Upper lobe of right lung (tissue), 1 donor: ENCODE results near the gene SVEP1. TPM values are rescaled to one million over a fixed set of nuclear protein-coding genes. Genes with fewer than 3 reads are reported as not detected.

Experiments used
- ATAC-seq: fragments of 200-7000 bp; cut with Tn5 transposase; one replicate; pipeline ENCODE4 v1.9.1; 2020; ENCODE audit warnings: mild to moderate bottlenecking, moderate library complexity
- DNase-seq: peaks from one replicate; pipeline ENCODE4 v3.0.0-alpha.2; 2020
- H3K27ac ChIP-seq: fragments of 200-600 bp; one replicate; pipeline ENCODE4 v1.8.0; 2022
- H3K27me3 ChIP-seq: fragments of 200-600 bp; one replicate; pipeline ENCODE4 v1.8.0; 2022; ENCODE audit warnings: mild to moderate bottlenecking
- H3K36me3 ChIP-seq: fragments of 200-600 bp; one replicate; pipeline ENCODE4 v1.8.0; 2022
- H3K4me1 ChIP-seq: fragments of 200-600 bp; one replicate; pipeline ENCODE4 v1.8.0; 2022
- H3K4me3 ChIP-seq: fragments of 200-600 bp; one replicate; pipeline ENCODE4 v1.8.0; 2022; ENCODE audit warnings: mild to moderate bottlenecking
- H3K9me3 ChIP-seq: fragments of 200-600 bp; one replicate; pipeline ENCODE4 v1.8.0; 2022
- intact Hi-C: fragments of 100-400 bp; cut with DNase I; formaldehyde crosslinking; loops from one replicate; pipeline ENCODE4 v1.11.0; 2022
- total RNA-seq: library from RNA; stranded (reverse); fragmentation: NEBNext Ultra II Directional; extraction: Animal tissue kit (Norgen Biotek cat#: 25700); gene quantifications from one replicate; pipeline ENCODE4 v1.2.1, GENCODE V29; 2021
- TF ChIP-seq, protein P1 (sequence below): fragments of 200-600 bp; IDR thresholded peaks from one replicate; pipeline ENCODE4 v1.8.0; 2022; ENCODE audit warnings: antibody characterized with exemption
- donor health status: DM: no; HTN: yes; CAD: no; lungs with severe emphysema.

The SVEP1 gene
- total RNA-seq, 1 donor from 2014 or later = 88.1 TPM

DNA sequence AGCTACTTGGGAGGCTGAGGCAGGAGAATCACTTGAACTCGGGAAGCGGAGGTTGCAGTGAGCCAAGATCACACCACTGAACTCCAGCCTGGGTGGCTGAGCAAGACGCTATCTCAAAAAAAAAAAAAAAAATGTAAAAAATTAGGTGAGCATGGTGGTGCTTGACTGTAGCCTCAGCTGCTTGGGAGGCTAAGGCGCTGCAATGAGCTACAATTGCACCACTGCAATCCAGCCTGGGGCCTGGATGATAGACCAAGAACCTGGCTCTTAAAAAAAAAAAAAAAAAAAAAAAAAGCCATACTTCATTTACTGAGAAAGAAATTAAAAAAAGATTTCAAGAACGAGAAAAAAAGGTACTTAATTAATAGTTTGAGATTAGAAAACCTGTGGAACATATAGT is 62.1 kb downstream of the SVEP1 start:
- H3K27me3 ChIP-seq = no peaks in the 10 kb centered on the region
- intact Hi-C loops = no loop called here
- H3K4me1 ChIP-seq = peaks cover 9% of the 10 kb centered on the region
- H3K9me3 ChIP-seq = no peaks in the 10 kb centered on the region
- no peak for ATAC-seq
- H3K4me3 ChIP-seq = no peak overlapping the region
- no peaks in the 10 kb centered on the region for H3K36me3 ChIP-seq
- no peak overlapping the region for H3K27ac ChIP-seq
- no peak for DNase-seq
- TF ChIP-seq, protein P1, sequence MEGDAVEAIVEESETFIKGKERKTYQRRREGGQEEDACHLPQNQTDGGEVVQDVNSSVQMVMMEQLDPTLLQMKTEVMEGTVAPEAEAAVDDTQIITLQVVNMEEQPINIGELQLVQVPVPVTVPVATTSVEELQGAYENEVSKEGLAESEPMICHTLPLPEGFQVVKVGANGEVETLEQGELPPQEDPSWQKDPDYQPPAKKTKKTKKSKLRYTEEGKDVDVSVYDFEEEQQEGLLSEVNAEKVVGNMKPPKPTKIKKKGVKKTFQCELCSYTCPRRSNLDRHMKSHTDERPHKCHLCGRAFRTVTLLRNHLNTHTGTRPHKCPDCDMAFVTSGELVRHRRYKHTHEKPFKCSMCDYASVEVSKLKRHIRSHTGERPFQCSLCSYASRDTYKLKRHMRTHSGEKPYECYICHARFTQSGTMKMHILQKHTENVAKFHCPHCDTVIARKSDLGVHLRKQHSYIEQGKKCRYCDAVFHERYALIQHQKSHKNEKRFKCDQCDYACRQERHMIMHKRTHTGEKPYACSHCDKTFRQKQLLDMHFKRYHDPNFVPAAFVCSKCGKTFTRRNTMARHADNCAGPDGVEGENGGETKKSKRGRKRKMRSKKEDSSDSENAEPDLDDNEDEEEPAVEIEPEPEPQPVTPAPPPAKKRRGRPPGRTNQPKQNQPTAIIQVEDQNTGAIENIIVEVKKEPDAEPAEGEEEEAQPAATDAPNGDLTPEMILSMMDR = no peak

DNA sequence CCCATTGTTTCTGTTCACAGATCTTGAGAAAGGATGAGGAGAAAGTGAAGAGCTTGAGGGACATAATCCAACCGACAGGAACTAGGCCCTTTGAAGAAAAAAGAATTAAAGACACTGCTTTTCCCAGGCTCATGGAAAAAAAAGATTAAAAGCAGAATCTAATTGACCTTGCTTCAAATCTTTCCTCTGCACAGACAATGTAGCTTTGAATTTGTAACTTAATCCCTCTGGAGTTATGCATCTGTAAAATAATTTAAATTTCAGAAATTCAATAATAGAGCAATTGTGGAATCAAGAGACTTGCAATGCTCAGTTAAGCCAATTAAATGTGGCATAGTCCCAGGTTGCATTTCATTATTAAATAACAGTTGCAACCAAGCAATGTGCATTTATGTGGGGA is 64.6 kb downstream of the SVEP1 start:
- H3K4me3 ChIP-seq = no peak overlapping the region
- no peaks in the 10 kb centered on the region for H3K9me3 ChIP-seq
- DNase-seq (no peak), ATAC-seq (no peak)
- H3K27ac ChIP-seq = no peak overlapping the region
- TF ChIP-seq, protein P1 = no peak
- no peaks in the 10 kb centered on the region for H3K27me3 ChIP-seq
- intact Hi-C loops = no loop called here
- H3K36me3 ChIP-seq = no peaks in the 10 kb centered on the region
- peaks cover 9% of the 10 kb centered on the region for H3K4me1 ChIP-seq

DNA sequence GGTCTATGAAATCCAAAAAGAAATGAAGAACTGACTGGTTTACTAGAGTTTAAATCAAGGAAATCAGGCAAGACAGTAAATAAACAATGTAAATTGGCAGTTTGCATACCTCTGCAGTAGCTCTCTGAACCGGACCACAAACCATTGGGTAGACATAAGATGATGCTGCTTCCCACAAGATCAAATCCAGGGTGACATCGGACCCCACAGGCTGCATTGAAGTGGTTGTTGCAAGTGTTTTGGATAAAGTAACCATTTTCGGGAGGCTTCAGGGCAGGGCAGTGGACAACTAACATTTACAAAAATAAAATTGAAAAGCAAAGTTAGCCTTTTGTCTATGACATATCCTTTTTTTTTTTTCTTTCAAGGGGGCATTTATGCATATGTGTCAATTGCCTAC is 66.7 kb downstream of the SVEP1 start:
- H3K27ac ChIP-seq = no peak overlapping the region
- ATAC-seq = no peak
- DNase-seq = no peak
- no peaks in the 10 kb centered on the region for H3K27me3 ChIP-seq
- no peaks in the 10 kb centered on the region for H3K9me3 ChIP-seq
- intact Hi-C loops = no loop called here
- H3K4me1 ChIP-seq = no peaks in the 10 kb centered on the region
- TF ChIP-seq, protein P1 = no peak
- no peak overlapping the region for H3K4me3 ChIP-seq
- H3K36me3 ChIP-seq = no peaks in the 10 kb centered on the region

DNA sequence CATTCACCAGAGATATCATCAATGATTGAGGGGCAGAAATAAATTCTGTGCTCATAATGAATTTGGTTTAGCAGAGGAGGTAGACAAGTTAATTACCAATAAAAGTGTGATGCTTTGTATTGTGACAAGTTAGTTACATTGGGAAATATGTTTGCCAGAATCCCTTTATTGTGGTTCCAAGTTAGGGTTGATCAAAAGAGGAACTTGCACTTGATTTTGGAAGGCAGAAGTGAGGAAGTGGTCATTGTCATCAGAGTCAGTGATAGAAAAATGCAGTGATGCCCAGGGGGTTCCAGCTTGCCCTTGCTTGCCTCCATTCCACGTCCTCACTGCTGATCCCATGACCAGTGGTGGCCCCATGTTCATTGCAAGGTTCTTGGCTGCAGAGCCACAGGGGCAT is 69.7 kb downstream of the SVEP1 start:
- Histone ChIP-seq H3K36me3 (no peaks in the 10 kb centered on the region), H3K4me3 (no peak overlapping the region), H3K9me3 (no peaks in the 10 kb centered on the region), H3K27ac (no peak overlapping the region), H3K4me1 (no peaks in the 10 kb centered on the region), H3K27me3 (no peaks in the 10 kb centered on the region)
- DNase-seq (no peak), ATAC-seq (no peak)
- TF ChIP-seq, protein P1 = no peak
- intact Hi-C loops = no loop called here

DNA sequence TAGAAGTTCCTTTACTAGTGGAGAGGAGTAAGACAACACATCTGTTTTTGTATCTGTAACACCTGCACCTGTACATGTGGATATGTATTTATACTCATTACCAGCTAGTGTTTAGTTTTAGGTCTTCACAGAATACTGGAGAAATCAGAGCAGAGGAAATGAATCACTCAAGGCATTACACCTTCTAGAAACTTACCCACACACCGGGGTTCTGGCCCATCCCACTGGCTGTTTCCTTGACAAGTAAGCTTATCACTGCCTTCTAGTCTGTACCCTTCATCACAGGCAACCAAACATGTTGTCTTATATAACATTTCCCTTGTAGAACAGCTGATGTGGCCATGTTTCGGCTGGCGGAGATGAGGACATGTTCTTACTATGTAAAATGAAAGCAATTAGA is 76.7 kb downstream of the SVEP1 start:
- Histone ChIP-seq H3K4me3 (no peak overlapping the region), H3K4me1 (no peaks in the 10 kb centered on the region), H3K27ac (no peak overlapping the region), H3K9me3 (no peaks in the 10 kb centered on the region), H3K27me3 (no peaks in the 10 kb centered on the region), H3K36me3 (peaks cover 7% of the 10 kb centered on the region)
- no peak for DNase-seq
- no peak for ATAC-seq
- intact Hi-C loops = no loop called here
- TF ChIP-seq, protein P1 = no peak

DNA sequence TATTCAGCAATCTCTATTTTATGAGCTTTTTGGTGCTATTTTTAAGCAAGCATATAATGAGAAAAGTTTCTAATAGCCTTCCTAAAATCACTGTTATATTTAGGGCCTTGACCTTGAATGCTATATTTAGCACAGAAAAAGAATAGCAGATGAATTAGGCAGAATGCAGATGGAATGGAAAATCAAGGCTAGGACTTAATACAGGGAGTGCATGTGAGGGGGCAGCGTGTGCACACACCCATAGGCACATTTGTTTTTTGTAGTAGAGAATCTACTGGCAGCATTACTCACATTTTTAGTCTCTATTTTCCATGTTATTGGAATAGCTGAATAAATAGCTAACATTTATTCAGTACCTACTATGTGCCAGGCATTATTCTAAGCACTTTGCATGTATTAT is 79.9 kb downstream of the SVEP1 start:
- intact Hi-C loops = no loop called here
- no peaks in the 10 kb centered on the region for H3K27me3 ChIP-seq
- peaks cover 7% of the 10 kb centered on the region for H3K36me3 ChIP-seq
- TF ChIP-seq, protein P1 = no peak
- H3K4me1 ChIP-seq = no peaks in the 10 kb centered on the region
- ATAC-seq (no peak), DNase-seq (no peak)
- H3K27ac ChIP-seq = no peak overlapping the region
- no peaks in the 10 kb centered on the region for H3K9me3 ChIP-seq
- no peak overlapping the region for H3K4me3 ChIP-seq
